HG03066 (cell line): ENCODE data around the gene SLC19A2.
"Not testable (repeated sequence)": the region's sequence is repeated elsewhere in the genome, so short reads cannot be mapped to it uniquely, and the experiment has no call there.

ENCODE experiments used
- ATAC-seq: cut with Tn5 transposase; IDR thresholded peaks from one replicate; pipeline ENCODE4 v1.9.1; 2021; ENCODE audit warnings: low read depth; ENCODE audit not compliant: unreplicated experiment

Gene SLC19A2

DNA sequence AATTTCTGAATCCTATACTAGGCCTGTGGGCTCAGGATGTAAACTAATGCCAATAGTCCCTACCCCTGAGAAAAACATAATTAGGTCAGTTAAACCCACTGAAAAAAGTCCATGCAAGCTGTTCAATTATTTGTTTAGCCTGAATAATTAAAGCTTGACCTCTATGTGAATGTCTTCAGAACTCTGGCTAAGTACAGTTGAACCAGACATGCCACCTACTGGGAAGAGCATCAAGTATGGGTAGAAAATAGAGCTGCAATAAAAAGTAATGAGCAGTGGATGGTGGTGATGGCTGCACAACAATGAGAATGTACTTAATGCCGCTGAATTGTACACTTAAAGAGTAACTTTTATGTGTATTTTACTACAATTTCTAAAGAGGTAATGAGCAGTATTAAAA lies 23.6 kb upstream of the SLC19A2 start:
- no peak for ATAC-seq

DNA sequence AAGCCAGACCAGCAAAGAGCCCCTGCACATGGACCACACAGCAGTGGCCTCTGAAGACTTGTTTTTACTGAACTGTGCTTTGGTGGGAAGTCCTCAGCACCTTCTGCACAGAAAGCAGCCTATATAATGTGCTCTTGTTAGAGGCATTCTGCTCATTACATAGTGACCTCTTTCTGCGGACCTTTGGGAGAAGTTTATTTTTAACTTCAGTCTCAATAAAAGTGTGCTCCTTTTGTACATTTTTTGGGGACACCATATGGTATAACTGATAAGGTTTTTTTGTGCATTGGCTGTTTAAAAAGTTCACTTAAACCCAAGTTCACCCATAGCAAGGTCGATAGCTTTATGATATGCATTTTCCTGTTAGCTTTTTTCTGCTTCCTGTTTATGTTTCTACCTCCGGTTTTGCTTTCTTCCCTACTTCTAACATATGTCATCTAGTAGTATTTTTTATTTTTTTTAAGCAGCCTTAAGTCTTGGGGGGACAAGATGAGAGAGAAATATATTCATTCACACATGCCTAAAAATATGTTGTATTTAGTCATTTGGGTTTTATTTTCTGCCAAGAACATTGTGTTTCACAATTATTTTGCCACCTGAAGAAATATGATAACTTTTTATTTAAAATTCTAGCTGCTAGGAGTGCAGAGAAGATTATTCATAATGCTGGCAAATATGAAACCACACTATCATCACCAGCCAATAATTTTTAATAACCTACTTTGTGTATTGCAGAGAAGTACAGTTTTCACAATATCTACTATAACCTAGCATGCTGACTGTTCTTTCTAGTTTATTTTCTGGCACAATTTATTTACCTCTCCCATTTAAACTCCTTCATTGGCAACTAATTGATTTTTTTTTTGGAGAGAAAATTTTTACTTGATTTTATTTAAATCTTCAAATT lies 22.9 kb upstream of the SLC19A2 start:
- ATAC-seq = no peak

DNA sequence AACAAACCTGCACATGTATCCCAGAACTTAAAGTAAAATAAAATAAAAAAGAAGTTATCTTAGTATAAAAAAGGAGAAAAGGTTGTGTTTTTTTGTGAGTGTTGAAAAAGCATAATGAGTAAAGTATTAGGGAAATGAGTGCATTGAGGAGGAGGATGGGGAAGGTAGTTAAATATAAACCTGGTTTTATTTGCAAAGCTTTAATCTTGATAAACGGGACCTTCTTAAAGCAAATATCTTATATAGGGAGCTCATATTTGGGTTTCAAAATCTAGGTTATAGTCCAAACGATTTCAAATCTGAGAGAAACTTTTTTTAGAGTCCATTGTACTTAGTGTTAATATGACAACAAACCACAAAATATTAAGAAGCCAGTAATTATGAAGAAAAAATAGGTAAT lies 21.7 kb upstream of the SLC19A2 start:
- ATAC-seq = no peak

DNA sequence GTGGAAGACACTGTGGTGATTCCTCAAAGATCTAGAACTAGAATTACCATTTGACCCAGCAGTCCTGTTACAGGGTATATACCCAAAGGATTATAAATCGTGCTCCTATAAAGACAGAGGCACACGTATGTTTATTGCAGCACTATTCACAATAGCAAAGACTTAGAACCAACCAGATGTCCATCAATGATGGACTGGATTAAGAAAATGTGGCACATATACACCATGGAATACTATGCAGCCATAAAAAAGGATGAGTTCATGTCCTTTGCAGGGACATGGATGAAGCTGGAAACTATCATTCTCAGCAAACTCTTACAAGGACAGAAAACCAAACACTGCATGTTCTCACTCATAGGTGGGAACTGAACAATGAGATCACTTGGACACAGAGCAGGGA lies 17.9 kb upstream of the SLC19A2 start:
- ATAC-seq = not testable (repeated sequence)

DNA sequence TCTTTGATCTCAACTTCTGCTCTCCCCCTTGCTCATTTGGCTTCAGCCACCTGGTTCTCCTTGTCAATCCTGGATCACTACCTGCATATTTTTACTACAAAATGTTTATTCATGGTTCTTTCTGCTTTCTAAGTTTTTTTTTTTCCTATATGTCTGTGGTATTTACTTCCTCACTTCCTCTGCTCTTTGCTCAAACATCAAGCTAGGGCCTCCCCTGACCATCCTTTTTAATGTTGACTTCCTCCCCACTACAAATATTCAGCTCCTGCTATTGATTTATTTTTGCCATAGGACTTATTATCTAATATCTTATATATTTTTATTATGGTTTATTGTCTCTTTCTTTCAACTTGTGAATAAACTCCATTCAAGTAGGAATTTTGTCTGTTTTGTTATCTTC lies 14.1 kb upstream of the SLC19A2 start:
- no peak for ATAC-seq

DNA sequence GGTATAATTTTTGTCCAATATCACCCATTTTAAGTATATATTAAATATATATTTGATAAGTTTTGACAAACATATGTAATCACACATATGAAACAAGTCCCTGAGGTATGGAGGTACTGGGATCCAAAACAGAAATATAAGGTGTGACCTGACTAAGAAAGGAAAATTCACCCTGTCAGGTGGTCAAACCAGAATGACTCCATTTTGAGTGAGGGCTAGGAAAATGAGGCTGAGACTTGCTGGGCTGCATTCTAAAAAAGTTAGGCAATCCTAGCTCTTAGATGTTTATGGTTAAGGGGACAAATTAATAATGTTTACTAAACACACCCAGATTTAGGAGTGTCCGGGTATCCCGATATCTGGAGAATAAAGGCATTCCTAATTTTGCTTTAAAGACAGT lies 11.6 kb upstream of the SLC19A2 start:
- no peak for ATAC-seq

DNA sequence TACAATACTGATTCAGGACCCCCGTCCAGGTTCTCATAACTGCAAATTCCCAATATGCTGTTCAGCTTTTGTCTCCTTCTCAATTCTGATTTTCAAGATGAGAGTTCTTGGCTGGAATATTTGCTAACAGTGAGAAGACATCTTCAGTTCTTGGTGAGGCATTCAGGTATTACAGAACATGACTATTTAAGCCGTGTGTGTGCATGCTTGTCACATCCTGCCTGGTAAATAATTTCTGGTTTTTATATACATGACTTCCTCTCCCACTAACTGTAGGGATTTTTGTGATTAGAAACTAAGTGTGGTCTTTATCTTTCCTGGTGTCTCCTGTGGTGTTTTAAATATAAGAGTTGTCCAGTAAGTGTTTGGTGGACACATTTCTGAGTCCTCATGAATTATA lies 10.2 kb upstream of the SLC19A2 start:
- no peak for ATAC-seq

DNA sequence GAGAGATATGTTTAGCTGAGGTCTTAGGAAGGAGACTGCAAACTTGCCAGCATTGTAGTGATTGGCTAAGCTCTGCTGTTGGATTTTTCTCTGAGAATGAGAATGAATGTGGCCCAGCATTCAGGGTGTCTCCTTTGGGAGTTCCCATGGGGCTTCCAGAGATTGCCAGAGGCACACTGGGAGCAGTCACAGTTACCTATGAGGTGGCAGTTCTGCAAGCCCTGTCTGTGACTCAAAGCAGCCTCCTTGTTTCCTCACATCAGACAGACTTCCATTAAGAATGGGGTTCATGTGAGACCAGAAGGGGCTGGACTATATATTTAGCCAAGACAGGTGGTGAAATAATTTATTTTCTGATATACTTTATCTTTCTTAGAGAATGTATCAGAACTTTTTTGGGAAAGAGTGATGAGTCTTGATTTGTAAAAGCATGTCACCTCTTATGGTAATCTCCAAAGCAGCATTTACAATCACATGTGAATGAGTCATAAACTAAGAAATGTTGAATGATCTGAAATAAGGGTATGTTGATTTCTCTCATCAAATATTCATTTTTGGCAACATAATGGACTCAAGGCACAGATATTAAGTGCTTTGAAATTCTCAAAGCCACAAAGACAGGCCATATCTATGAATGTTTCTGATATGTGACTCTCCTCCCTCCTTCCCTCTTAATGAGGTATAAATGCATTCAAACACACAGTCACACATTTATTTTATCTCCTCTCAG lies 9.5 kb upstream of the SLC19A2 start:
- no peak for ATAC-seq

DNA sequence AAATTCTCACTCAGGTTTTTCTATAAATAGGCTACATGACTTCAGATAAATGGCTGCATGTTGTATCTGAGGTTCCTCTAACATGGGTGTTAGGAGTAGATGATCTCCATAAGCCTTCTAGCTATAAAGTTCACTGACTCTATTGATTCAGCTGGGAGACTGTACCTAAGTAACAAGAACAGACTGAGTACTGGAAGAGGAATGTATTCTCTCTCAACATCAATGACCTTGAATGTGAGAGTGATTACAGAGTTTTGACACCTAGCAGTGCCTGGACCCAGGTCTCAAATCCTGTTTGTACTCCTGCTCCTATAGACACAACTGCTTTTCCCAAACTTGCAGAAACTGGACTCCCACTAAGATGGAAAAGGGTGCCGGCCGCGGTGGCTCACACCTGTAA lies 8.6 kb upstream of the SLC19A2 start:
- no peak for ATAC-seq

DNA sequence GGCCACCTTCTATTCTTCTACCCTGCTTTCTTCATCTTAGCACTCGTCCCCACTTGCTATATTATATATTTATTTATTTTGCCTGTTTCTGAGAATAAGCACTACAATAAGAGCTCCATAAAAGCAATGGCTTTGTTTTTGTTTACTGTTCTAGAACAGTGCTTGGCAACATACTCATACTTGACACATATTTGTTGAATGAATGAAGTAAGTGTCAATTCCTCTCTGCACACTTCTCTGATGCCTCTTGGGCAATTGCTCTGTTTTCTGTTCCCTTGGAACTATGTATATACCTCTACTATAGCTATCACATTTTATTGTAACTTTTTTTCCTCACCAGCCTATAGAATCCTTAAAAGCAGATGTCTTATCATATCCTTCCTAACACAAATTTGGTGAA lies 7.5 kb upstream of the SLC19A2 start:
- no peak for ATAC-seq

DNA sequence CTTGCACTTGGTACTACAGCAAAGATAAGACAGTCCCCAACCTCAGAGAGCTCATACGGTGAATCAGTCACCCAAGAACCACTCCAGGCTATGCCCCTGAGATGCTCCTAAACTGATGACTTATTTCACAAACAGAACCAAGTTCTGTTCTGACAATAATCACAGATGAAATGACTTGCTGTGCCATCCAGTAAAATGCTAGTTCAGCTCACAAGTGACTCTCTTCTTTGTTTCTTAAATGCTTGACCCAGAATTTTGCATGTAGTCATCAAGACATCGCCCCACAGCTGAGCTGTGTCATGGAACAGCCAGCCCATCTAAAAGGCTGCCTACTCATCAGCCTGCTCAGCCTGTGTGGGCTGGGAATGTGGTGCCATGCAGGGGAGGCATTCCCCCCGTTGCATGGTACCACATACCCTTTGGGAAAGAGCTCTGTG lies 6.1 kb upstream of the SLC19A2 start:
- no peak for ATAC-seq

DNA sequence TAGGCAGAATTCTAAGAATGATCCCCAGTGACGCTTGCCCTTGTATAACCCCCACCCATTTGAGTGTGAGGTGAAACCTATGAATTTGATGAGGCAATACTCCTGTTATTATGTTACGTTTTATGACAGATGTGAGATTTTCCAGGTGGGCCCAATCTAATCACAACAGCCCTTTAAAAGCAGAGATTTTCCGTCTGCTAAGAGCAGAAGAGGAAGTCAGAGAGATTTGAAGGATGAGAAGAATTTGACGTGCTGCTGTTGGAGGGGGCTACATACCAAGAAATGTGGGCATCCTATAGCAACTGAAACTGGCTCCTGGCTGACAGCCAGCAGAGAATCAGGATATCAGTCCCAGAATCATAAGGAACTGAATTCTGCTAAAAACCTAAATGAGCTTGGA lies 2.4 kb upstream of the SLC19A2 start:
- no peak for ATAC-seq

DNA sequence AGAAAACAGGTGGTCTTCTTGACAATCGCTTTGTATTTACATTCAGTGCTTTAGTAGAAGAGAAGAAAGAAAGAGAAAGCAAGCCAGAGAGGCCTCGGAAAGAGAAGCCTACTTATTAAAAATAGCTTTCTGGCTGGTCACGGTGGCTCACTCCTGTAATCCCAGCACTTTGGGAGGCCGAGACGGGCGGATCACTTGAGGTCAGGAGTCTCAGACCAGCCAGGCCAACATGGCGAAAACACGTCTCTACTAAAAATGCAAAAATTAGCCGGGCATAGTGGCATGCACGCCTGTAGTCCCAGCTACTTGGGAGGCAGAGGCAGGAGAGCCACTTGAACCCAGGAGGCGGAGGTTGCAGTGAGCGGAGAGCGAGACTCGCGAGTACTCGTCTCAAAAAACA lies 1.8 kb upstream of the SLC19A2 start:
- no peak for ATAC-seq

DNA sequence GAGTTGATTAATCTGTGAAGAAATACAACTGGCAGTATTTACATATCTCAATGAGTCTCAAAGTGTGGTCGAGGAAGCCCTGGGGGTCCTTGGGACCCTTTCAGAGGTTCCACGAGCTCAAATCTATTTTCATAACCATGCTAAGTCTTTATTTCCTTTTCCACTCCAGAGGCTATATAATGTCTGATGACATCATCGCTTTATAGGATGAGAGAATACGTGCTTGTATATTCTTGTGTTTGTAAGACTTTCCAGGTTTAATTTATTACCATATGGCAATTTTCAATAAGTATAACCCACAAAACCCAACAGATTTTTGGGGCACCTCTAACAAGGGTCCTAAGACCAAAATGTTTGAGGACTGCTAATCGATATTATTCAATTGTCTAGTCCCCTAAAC lies 1.4 kb upstream of the SLC19A2 start:
- ATAC-seq = no peak

DNA sequence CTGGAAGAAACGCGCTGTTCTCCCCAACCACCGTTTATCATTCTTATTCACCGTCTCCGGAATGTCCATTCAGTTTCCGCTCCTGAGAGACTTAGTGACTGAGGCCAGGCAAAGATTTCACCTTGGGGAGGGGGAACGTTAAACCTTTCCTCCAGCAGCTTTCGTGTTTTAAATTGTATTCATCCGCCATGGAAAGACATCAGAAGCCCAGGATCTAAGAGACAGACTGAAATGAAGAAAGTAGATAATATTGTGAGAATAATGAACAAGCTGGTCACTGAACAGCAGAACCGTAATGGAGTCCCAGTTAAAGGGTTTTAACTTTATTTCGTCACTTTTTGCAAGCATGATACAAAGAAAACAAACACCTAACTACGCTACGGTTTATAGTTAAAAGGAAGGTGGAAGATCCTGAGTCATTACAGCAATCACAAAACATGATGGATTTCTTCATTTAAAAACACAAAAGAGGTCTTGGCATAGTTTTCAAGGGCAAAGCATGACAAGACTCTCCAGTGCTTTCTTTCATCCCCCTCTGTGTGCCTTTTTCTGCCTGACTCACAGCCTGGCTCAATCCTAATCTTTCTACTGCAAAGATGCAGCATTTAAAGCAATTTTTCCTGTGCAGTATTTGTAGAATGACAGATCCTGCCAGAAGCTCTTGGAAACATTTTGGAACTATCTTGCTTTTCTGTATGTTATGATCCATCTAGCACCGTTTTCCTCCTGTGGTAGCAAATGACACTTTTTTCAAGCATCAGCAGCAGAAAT lies 722 bp upstream of the SLC19A2 start:
- no peak for ATAC-seq

DNA sequence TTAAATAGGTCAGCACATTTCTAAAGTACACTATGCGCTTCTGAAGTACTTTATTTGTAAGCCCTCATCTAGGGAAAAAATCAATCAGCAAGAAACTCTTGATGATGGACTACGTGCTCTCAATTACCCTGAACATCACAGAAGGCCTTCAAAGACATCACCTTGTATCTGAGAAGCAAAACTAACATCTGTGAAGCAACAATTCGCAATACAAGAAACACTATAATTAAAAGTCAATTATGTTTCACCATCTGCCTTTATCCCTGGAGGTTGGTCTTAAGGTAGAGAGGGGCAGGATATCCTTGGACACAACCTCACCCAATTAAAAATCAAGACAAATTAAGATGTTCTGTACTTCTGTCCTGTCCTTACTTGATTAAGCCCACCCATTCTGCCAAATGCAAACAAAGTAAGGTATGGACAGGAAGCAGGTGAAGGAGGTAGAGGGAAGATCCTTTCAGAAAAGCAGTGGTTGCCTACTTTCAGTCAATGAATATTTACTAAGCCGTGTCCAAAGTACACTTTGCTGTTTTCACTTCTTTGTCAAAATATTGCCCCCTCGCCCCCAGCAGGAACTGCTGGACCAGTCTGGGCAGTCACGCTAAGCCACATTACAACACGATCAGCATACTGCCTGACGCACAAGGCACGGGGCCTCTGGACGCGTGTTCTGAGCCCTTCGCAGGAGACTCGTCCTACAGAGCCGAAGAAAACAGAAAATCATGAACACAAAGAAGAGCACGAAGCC lies 887 bp downstream of the SLC19A2 start:
- peak; percentile 16 for ATAC-seq

DNA sequence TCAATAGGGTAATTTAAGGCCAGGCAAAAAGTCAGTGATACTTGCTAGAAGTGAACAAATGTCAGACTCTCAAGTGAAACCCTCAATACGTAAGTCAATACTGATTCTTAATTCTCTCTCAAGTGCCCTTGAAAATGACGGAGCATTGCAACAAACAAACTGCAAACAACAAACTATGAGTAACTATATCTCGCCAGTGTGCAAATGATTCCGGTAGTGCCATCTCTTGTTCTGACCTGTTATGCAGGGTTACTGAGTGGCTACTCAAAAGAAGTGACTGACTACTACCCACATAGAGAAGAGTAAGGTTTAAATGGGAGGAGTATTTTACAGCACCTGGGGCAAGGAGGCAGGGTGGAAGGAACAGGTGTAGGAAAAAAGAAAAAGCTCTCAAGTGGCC lies 1.6 kb downstream of the SLC19A2 start:
- no peak for ATAC-seq

DNA sequence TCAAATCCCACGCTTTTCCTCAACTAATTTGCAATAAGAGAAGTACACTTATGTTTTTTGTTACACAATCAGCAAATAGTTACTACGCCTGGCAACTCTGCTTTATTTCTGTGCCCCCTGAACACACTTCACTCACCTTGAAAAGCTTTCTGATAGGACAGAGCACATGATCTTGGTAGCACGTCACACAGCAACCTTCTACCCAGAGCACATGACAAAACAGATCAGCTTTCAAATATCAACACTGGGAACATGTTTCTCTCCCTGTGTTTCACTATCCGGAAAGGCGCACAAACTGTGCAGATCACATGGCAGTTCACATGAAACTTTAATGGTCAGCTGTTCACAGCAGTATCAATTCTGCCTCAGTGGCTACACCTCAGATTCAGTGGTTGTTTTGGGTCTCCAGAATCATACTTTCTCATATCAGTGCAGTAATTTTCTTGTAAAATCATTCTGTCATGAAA lies 2.2 kb downstream of the SLC19A2 start:
- ATAC-seq = no peak

DNA sequence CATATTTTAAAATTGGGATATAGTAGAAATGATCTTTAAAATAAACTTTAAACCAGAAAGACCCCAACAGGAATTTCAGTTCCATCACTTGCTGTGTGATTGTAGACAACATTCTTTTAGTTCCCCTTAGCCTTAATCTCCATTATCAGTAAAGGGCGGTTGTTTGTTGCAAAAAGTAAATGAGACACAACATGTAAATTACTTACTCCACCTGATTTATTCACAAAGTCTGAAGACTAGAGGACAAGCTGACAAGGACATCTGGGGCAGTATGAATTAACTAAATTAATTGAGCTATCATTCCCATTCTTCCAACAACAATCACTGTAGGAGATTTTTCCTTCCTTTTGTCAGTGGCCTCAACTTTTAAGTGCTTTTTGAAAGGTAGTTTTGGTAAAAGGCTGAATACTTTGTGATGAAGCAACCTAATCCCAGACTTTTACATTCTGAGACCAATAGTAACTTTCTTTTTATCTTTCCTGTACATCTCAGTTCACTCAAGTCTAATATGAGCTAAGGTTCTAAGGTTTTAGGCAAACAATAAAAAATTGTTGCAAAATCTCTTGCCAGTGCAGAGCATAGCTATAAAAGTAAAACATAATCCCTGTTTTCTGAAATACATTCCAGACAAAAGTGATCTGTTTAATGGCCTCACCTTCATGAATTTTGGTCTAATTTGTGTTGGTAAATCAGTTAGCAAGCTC lies 6.2 kb downstream of the SLC19A2 start:
- ATAC-seq = no peak
